Body of pancreas (tissue), 4 donors: ENCODE results near the gene KYAT1.

ENCODE experiments used
- POLR2A ChIP-seq, 3 donors: fragments of 450-650 bp; IDR thresholded peaks; one replicate each; pipeline ENCODE4 v1.6.1; 2016; ENCODE audit warnings: antibody characterized with exemption in 3 of 3, mild to moderate bottlenecking in 2 of 3
- TF ChIP-seq, protein P1 (sequence below), 7 experiments: fragments of 450-650 bp in 4 of 7; fragments of 200-600 bp in 3 of 7; sonication (generic) in 3 of 7; IDR thresholded peaks; one replicate each; pipeline ENCODE4 v1.5.1; 2016 to 2019; ENCODE audit warnings: antibody characterized with exemption in 7 of 7

DNA sequence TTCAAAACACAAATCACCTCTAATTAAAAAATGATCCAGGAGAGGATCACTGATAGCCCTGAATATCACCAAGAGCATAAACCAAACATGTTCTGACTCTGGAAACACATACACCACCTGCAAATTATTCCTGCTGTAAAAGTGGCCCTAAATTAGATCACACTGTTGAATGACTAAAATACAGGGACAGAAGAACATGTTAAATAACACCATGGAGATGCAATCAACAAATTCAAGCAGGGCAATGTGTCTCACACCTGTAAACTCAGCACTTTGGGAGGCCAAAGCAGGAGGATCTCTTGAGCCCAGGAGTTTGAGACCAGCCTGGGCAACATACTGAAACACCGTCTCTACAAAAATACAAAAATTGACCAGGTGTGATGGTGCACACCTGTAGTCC is 33.9 kb downstream of the KYAT1 start:
- TF ChIP-seq POLR2A (IDR thresholded peaks at IDR 0.05), result no peak
- TF ChIP-seq, protein P1, sequence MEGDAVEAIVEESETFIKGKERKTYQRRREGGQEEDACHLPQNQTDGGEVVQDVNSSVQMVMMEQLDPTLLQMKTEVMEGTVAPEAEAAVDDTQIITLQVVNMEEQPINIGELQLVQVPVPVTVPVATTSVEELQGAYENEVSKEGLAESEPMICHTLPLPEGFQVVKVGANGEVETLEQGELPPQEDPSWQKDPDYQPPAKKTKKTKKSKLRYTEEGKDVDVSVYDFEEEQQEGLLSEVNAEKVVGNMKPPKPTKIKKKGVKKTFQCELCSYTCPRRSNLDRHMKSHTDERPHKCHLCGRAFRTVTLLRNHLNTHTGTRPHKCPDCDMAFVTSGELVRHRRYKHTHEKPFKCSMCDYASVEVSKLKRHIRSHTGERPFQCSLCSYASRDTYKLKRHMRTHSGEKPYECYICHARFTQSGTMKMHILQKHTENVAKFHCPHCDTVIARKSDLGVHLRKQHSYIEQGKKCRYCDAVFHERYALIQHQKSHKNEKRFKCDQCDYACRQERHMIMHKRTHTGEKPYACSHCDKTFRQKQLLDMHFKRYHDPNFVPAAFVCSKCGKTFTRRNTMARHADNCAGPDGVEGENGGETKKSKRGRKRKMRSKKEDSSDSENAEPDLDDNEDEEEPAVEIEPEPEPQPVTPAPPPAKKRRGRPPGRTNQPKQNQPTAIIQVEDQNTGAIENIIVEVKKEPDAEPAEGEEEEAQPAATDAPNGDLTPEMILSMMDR (IDR thresholded peaks at IDR 0.05), result no peak
